Stimulated activated CD4-positive, alpha-beta T cell treated with anti-CD3 and anti-CD28 coated beads, TNF-alpha, amount 100 ng/mL, for 4 hours (primary cell): ENCODE results near the gene KAZN.

Source experiments
- DNase-seq, 3 experiments: peaks; one replicate each; pipeline ENCODE4 v3.0.0-alpha.2; 2020; ENCODE audit warnings: low read depth in 3 of 3

Gene KAZN

DNA sequence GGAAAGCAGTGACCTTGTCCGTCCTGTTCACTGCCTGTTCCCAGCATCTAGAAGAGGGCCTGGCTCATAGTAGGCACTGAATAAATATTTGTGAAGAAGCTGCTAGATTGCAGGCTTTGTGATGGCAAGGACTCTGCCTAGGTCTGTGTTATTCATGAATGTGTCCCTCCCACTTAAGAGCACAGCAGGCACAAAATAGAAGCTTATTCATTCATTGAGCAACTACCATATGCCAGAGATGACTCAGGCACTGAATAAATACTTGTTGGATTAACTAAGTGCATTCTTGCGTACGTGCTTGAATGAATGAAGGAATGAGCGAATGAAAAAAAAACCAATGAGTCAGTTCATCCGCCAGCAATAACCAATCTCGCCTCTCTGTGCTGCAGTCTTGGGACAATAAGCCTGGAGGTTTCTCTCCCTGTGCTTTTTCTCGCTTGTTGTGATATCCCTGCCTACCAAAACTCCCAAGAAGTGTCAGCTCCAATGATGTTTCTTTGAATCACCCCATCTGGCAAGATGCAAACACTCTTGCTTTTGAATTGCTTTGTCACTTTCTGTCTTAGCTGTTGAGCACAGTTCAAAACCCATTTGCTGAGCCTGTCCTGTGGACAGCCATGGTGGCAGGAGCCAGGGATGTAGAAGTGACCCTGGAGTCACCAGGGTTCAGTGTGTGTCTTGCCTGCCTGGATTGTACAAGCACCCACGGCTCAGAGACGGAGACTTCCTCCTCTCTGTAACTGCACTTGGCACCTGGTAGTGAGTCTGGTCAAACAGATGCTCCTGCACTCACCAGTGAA lies 143.9 kb downstream of the KAZN start:
- DNase-seq, result no peak

DNA sequence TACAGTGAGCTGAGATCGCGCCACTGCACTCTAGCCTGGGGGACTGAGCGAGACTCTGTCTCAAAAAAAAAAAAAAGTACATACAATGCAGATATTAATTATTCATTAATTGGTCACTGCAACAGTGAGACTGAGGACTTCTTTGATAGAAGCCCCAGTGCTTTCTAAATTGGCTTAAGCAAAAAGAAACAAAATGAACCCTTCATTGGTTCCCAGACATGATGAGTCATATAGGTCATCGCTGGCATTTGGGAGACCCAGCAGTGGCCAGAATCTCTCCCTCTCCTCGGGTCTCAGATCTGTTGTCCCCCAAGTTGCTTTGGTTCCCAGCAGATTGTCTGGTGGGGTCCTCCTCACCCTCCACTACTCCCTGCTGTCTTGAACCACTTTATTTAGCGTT lies 144.9 kb downstream of the KAZN start:
- no peak for DNase-seq

DNA sequence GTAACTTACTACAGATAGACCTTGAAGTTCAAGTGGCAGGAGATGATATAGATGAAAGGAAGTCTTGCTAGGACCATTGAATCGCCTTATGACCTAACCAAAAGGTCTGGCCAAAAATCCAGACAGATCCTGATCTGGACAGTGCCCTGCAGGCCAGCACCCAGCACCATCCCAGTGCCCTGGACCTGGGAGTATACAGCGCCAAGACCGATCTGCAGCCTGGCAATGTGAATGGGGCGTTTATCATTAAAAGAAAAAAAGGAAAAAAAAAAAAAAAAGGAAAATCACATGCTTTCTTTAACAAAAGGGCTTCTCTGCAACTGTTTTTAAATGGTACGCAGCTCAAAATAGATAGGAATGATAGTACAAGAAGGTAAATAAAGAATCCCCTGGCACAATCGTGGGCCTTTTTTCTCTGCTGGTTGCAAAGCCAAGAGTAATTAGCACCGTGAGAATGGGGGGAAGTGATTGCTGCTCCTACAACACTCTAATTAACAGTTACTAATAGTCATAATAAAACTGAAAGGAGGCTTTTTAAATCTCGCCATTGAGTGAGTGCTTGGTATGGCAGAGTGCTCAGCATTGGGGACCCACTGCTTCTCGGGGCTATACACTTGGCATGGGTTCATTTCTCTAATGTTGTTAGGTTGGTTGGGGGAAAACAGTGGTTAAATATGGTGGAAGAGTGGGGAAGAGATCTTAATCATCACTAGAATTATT lies 146.7 kb downstream of the KAZN start:
- DNase-seq, result no peak

- DNase-seq, result no peak
These were observed 147.3 kb downstream of the KAZN start for GRCh38 chr1:14745789-14746188.

GRCh38 chr1:14746393-14746792 lies 147.9 kb downstream of the KAZN start:
- DNase-seq, result no peak

- DNase-seq, result no peak
These were observed 149.7 kb downstream of the KAZN start for GRCh38 chr1:14748151-14748550.

- no peak for DNase-seq
These were observed 150.5 kb downstream of the KAZN start for GRCh38 chr1:14748977-14749376.

DNA sequence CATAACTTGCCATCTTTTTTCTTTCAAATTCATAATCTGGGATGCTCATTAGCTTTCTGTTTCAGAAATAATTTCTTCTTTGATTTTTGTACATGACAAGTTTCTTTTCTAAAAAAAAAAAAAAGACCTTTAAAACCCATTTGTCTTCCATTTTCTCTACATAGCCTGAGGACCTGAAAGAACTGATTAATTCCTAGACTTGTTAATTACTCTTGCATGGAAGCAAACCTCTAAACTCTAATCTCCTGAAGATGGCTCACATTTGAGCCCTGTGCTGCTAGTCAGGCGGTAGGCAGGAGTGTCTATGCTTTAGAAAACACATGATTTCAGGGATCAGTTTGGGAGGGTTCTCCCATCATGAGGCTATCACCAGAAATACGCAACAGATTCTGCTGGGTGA lies 152.0 kb downstream of the KAZN start:
- no peak for DNase-seq

- no peak for DNase-seq
These were observed 157.2 kb downstream of the KAZN start for GRCh38 chr1:14755518-14756252.

DNA sequence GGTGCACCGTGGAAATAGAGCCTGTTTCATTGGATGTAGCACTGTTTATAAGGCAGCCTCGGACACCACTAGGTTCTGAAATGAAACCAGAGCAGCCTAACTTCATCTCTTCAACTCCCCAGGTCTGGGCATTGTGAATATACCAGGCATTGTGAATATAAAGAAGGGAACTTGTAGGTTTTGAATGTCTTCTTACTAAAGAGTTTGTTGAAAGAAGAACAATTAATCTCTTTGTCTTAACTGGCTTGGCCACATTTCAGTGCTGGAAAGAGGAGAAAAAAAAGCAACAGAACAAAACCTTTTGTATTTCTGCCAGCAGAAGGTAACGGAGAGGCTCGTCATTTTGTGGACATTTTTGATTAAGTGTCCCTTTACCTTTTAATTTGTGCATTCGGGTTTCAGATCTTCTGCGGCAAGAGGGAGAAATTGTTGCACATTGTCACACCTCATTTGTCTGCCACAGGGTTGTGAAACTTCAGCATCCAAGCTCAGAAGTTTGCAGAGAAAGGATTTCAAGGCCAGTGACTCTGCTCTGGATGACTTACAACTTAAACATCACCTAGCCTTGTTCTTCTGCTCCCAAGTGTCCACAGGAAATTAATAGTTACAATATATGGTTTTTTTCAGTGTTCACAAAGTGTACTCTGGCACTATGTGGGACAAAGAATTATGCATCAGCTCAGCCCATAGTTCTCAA lies 158.3 kb downstream of the KAZN start:
- no peak for DNase-seq

GRCh38 chr1:14757286-14757625 lies 158.8 kb downstream of the KAZN start:
- DNase-seq, result no peak

- DNase-seq, result no peak
These were observed 160.7 kb downstream of the KAZN start for GRCh38 chr1:14759042-14759818.

- no peak for DNase-seq
These were observed 161.4 kb downstream of the KAZN start for GRCh38 chr1:14759843-14760242.

GRCh38 chr1:14760780-14761179 lies 162.3 kb downstream of the KAZN start:
- DNase-seq, result no peak

- no peak for DNase-seq
These were observed 163.0 kb downstream of the KAZN start for GRCh38 chr1:14761291-14762153.

DNA sequence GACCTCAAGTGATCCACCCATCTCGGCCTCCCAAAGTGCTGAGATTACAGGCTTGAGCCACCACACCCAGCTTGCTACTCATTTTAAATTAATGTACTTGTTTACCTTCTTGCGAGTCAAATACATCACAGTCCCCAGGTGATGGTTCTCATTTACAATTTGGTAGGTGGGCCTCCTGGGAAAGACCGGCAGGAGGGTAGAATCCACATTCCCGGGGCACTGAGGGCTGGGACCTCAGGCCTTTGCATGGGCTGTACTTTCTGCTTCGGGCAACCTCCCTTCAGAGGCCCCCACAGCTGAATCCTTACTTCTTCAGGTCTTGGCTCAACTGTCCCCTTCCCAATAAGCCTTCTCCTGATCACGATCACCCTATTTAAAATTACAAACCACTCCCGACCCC lies 165.5 kb downstream of the KAZN start:
- no peak for DNase-seq

DNA sequence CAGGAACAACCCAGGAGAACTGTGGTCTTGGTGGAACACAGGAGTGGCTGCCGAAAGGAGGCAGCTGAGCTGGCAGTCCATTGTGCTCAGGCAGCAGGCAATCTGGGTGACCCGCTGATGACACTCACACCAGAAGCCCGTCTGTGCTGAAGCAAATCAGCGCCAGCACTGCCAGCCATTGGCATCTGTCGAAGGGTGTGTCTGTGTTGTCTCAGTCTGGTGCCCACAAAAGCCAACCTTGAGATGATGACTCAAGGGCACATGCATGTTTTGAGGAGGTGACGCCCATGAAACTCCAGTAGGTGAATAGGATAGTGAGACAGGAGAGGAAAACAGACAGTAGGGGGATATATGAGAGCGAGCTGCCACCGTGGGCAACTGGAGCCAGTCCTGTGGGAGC lies 167.3 kb downstream of the KAZN start:
- DNase-seq, result no peak

- no peak for DNase-seq
These were observed 168.6 kb downstream of the KAZN start for GRCh38 chr1:14767075-14767474.

DNA sequence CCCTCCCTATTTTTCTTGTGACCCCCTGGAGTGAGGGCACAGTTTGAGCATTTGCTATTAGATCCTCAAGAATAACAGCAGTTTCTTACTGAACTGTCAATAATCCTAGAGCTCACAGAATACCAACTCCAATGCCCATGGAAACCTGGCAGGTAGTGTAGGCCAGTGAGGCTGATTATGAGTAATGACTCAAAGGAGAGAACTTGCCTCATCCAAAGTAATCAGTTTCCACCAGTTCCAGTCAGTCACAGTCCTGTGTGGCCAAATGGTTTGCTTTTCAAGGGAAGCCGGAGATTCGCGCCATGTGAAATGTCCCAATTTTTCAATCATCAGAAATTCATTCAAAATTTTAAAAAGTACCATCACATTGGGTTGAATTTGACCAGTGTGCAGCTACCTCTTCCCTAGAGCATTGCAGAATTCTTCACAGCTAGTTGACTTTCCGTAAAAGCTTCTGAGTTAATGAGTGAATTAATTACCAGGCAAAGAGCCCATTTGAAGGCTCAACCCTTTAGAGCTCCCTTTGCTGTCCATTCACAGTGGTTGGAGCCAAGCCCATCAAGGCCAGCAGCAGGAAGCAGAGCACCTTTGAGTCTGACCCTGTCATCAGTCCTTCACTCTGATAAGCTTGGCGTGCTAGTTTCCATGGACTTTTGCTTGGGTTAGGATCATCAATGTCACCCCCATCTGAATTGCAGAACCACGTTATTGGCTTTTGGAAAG lies 170.3 kb downstream of the KAZN start:
- DNase-seq, result no peak
